GM18505 (cell line): Measurements from ENCODE around the gene TSEN54.

Experiments
- ATAC-seq: cut with Tn5 transposase; IDR thresholded peaks from one replicate; pipeline ENCODE4 v1.9.1; 2021; ENCODE audit not compliant: unreplicated experiment
- POLR2A ChIP-seq: IDR thresholded peaks from 4 replicates; pipeline ENCODE4 v1.6.1; 2011; ENCODE audit warnings: borderline replicate concordance; ENCODE audit not compliant: insufficient read depth, insufficient read length; ENCODE audit errors: extremely low read depth

TSEN54 gene

GRCh38 chr17:75493476-75494129, 22.7 kb upstream of the TSEN54 start:
- TF ChIP-seq POLR2A = no peak
- ATAC-seq = no peak

GRCh38 chr17:75494326-75494877, 21.9 kb upstream of the TSEN54 start:
- no peak for ATAC-seq
- TF ChIP-seq POLR2A = no peak

- no peak for ATAC-seq
- no peak for TF ChIP-seq POLR2A
These were observed 20.3 kb upstream of the TSEN54 start for GRCh38 chr17:75496005-75496404.

- TF ChIP-seq POLR2A = no peak
- no peak for ATAC-seq
These were observed 18.1 kb upstream of the TSEN54 start for GRCh38 chr17:75498039-75498725.

GRCh38 chr17:75498726-75499213, 17.6 kb upstream of the TSEN54 start:
- no peak for ATAC-seq
- TF ChIP-seq POLR2A = no peak

GRCh38 chr17:75499313-75500022, 16.9 kb upstream of the TSEN54 start:
- ATAC-seq = no peak
- no peak for TF ChIP-seq POLR2A

- no peak for TF ChIP-seq POLR2A
- no peak for ATAC-seq
These were observed 15.7 kb upstream of the TSEN54 start for GRCh38 chr17:75500419-75501216.

GRCh38 chr17:75501378-75502071, 14.8 kb upstream of the TSEN54 start:
- ATAC-seq = no peak
- no peak for TF ChIP-seq POLR2A

- no peak for TF ChIP-seq POLR2A
- ATAC-seq = no peak
These were observed 14.1 kb upstream of the TSEN54 start for GRCh38 chr17:75502072-75502720.

GRCh38 chr17:75502721-75503329, 13.5 kb upstream of the TSEN54 start:
- ATAC-seq = no peak
- TF ChIP-seq POLR2A = no peak

- no peak for TF ChIP-seq POLR2A
- no peak for ATAC-seq
These were observed 12.9 kb upstream of the TSEN54 start for GRCh38 chr17:75503337-75503950.
